Central memory CD4-positive, alpha-beta T cell (primary cell): Measurements from ENCODE around the gene ACOXL.
"Not testable (repeated sequence)": the region's sequence is repeated elsewhere in the genome, so short reads cannot be mapped to it uniquely, and the experiment has no call there.

Experiments
- DNase-seq: peaks from one replicate; pipeline ENCODE4 v3.0.0; 2022
- total RNA-seq, 3 experiments: gene quantifications; one replicate each; lab custom pipeline; 2026; lab: John Stamatoyannopoulos, UW

Gene ACOXL
- 0 to 0.42 (median 0.19) reads per million in 3 experiments for total RNA-seq

GRCh38 chr2:110732422-110733413 is at the start of gene ACOXL:
Gene ACOXL, plus strand, starts transcription at chr2:110732573. Its CDS starts 35,817 bp downstream, at chr2:110768390.
- DNase-seq: no peak

- no peak for DNase-seq
These were observed 49.5 kb upstream of the ACOXL start for GRCh38 chr2:110682872-110683271.

DNA sequence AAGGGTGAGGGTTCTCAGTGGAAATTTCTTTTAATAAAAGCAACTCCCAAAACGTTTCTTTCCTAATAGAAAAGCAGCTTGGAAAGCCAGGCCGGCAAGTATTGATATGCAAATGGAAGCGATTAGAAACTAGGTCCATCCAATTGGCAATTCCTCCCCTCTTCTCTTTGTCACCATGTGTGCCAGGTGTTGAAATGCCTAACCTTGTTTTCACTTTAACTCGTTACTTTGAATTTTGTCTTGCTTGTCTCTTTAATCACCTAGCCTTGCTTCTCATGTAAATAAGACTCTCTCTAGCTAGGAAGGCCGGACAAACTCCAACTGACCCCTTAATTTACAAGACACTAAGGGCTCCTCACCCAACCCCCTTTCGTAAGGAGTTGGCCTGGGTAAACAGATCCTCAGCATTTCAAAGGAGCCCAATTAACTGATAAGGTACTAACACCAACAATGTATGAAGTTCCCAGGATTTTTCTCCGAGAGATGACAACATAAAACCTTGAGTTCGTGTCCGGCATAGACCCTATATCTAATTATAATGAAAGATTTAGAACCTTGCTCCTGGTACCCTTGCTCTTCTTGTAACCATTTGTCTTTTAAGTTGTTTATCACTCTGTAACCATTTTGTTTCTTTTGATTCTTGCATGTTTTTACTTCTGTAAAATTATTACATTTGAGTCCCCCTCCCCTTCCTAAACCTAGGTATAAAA is 44.4 kb upstream of the ACOXL start:
- not testable (repeated sequence) for DNase-seq

DNA sequence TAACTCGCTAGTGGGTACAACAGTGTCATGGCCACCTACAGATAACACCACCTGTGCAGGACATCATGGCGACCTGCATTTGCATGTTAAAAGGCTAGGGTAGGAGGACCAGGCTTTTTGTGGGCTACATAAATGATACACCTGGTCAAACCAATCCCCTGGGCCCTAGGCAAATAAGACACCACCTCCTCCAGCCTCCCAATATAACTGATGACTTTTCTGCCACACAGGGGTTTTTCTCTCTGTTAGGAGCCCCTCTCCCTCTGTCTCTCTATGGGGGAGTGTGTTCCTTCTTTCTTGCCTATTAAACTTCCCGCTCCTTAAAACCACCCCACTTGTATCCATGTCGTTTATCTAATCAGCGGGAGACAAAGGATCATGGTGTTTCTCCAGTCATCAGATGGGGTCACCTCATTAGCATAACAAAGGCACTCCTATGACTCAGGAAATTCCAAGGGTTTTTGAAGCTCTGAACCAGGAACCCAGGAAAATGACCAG is 43.7 kb upstream of the ACOXL start:
- no peak for DNase-seq

DNA sequence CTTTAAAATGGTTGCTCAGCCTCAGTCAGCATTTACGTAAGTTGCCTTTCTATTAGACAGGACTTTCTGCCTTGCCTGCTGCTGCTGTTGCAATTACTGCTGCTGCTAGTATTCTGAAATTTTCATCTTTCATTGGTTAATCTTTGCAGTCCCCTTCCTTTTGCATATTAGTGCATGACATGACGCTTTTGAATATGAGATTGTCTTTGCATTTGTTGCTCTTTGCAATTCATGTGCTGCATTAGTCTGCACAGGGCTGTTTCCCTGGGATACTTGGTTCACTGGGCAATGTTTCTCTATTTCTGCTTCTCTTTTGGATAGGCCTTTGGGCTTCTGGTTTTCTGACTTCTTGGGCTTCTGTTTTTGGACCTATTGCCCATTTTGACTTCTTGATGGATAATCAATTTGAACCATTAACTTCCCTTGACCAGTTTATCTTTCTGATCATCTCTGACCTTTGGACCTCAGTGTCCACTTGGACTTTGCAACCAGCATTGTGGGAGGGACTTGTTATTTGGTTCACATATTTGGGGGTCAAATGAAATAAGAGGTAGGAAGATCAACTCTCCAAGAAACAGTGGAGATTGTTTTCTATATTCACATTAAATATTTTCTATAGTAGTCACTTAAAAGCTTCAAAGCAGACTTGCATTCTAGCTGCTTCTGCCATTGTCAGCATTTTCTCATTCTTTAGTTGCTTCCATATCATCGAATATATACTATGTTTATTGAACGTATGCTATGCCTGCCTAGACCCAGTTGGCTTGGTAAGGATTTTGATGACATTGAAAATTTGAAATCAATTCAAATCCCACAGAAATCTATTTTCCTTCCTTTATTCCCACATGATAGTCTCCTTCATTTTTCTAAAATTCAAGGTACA is 42.0 kb upstream of the ACOXL start:
- DNase-seq: no peak

DNA sequence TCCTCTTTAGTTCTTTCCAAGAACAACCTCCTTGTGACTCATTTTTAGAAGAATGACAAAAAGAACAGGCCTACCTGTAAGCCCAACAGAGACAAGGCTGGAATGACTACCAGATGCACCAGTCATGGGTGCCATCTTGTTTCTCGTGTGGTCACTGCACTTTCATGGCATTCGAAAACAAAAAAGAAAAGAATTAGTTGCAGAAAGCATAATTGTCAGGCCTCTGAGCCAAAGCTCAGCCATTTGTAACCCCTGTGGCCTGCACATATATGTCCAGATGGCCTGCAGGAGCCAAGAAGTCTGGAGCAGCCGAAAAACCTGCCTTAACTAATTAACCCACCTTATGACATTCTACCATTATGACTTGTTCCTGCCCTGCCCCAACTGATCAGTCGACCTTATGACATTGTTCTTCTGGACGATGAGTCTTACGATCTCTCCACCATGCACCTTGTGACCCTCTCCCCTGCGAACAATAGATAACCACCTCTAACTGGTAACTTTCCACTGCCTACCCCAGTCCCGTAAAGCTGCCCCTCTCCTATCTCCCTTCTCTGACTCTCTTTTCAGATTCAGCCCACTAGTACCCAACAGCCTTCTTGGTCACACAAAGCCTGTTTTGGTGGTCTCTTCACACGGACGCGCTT is 40.6 kb upstream of the ACOXL start:
- no peak for DNase-seq

GRCh38 chr2:110695146-110695898 is 37.1 kb upstream of the ACOXL start:
- not testable (repeated sequence) for DNase-seq

DNA sequence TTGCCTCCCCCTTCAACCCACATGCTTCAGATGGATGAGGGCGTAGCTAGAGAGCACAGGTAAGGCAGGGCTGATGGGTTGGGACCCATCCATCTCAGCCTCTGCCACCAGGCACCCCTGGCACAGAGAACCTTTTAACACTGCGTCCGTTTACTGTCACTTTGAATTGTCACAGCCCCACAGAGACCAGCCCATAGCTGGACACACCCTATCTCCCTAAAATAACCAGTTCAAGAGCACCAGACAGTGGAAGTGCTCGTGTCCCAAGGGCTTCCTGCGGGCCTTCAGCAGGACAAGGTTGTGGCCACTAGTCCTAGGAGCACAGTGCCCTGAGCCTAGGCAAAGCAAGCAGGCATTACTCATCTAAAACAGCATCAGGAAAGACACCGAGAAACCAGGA is 34.1 kb upstream of the ACOXL start:
- not testable (repeated sequence) for DNase-seq

DNA sequence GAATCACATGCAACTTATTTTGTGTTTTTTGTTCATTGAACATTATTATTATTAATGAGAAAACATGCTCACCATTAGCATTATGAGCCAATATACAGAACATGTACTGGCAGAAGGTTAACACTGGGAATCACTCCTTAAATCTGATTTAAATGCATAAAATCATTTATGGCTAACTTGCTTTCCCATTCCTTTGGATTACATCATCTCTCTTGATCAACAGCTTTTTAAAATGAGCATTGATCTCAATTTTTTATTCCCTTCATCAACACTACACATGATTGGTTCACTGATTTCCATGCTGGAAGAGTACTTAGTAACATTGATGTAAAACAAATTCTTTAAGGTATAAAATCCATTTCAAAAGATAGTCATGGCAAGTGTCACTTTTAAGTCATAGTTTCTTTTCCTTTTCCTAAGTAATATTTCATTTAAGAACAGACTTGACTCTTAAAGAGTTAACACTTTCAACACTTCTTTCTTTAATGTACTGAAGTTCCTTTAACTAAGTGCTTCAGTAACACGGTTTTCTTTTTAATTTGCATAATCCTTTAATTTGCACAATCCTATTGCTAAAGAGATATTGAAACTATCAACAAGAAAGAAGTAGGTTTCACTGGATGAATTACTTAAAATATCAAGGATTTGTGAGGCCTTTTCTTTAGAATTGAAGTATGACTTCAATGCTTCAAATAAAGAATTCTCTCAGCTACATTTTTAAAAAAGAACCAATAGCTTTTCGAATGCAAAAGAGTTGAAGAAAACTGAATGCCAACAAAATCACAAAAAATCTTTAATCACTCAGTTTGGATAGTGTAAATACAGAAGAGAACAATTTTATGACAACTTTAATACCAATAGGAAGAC is 29.6 kb upstream of the ACOXL start:
- DNase-seq: no peak

- no peak for DNase-seq
These were observed 24.9 kb upstream of the ACOXL start for GRCh38 chr2:110707386-110707965.

DNA sequence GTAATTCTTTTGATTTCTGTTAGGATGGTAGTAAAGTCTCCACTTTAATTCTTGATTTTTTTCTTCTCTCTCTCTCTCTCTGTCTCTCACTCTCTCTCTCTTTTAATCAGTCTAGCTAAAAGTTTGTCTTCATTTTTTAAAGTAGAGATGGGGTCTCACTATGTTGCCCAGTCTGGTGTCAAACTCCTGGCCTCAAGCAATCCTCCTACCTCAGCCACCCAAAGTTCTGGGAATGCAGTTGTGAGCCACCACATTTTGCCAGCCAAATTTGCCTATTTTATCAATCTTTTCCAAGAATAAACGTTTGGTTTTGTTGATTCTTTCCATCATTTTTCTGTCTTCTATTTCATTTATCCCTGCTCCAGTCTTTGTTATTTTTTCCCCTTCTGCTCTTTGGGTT is 23.9 kb upstream of the ACOXL start:
- DNase-seq: no peak

- DNase-seq: no peak
These were observed 19.6 kb upstream of the ACOXL start for GRCh38 chr2:110712737-110713136.

GRCh38 chr2:110713513-110714362 is 18.6 kb upstream of the ACOXL start:
- no peak for DNase-seq

- DNase-seq: no peak
These were observed 17.7 kb upstream of the ACOXL start for GRCh38 chr2:110714452-110715224.

DNA sequence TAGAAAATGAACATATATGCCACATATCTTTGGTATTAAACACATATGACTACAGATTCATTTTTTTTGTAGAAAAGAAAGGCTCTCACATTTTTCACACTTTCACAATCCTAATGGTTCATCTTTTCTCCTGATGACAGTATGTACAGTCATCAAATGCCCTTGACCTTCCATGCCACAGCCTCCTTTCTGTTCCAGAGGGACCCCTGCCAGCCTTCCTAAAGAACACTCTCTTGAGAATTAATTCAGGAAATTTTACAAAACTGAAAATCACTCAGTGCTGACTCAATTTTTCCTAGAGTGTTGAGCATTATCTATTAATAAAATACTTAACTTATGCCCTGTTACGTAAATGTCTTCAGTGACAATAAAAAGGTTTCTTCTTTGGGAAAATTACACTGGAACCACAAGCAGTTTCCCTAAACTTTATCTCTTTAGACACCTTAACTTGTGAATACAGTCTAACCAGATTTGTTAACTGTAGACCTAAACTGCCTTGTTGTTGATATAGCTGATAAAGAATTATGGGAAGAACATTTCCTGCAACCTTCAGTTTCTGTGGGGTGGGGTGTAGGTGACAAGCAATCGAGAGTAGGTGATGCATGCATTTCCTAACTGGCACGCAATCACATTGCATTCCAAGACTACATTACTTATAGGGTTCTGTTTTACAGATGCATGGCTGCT is 15.3 kb upstream of the ACOXL start:
- no peak for DNase-seq

- no peak for DNase-seq
These were observed 14.6 kb upstream of the ACOXL start for GRCh38 chr2:110717734-110718133.

- no peak for DNase-seq
These were observed 14.0 kb upstream of the ACOXL start for GRCh38 chr2:110718382-110718781.
